ENCODE results near the gene APBB2. TPM values are rescaled to one million over a fixed set of nuclear protein-coding genes. Genes with fewer than 3 reads are reported as not detected.
A peak's percentile ranks its signal among the peaks of the same experiment; 100 is the strongest.

APBB2 gene
- polyA plus RNA-seq, 3 donors: 0.15 to 0.33 TPM; not detected in 1

- H3K9ac ChIP-seq (ENCODE audit: insufficient read depth, low read length, poor library complexity, severe bottlenecking): no peak overlapping the region
- Mint-ChIP-seq H3K27me3 (ENCODE audit: low read depth in 3 of 3) (peaks cover 0 to 3% (median 1%) of the 10 kb centered on the region in 3 donors), H3K4me1 (peaks cover 19% of the 10 kb centered on the region), H3K9me3 (peaks cover 0 to 14% (median 7%) of the 10 kb centered on the region in 7 donors), H3K36me3 (no peaks in the 10 kb centered on the region), H3K4me3 (no peak overlapping the region), H3K27ac (no peak overlapping the region)
- H3K27ac ChIP-seq (ENCODE audit: low read depth in 1 of 2, low read length in 2 of 2): no peak overlapping the region
- no peaks in the 10 kb centered on the region for H3K27me3 ChIP-seq (ENCODE audit: control insufficient read depth in 2 of 2, insufficient read depth in 2 of 2, low read length in 2 of 2)
- peaks cover 0 to 3% of the 10 kb centered on the region in 2 donors for H3K9me3 ChIP-seq (replicated peaks in 1 of 2; ENCODE audit: control insufficient read depth in 1 of 2, insufficient read depth in 1 of 2, low read length in 2 of 2)
- H3K79me2 ChIP-seq (ENCODE audit: insufficient read depth, low read length): no peaks in the 10 kb centered on the region
- H3K36me3 ChIP-seq (replicated peaks in 1 of 2; ENCODE audit: control insufficient read depth in 1 of 2, insufficient read depth in 2 of 2, low read length in 2 of 2): no peaks in the 10 kb centered on the region
- H4K20me1 ChIP-seq (ENCODE audit: insufficient read depth, low read length): no peaks in the 10 kb centered on the region
- intact Hi-C loops (cut with micrococcal nuclease): no loop called here
- H2AFZ ChIP-seq (ENCODE audit: insufficient read depth, low read depth, low read length, poor library complexity, severe bottlenecking): no peak overlapping the region
- TF ChIP-seq CTCF (IDR thresholded peaks at IDR 0.05): no peak
- no peak overlapping the region for H3K4me3 ChIP-seq (replicated peaks in 1 of 3; ENCODE audit: low read depth in 2 of 3, low read length in 3 of 3)
- no peak for DNase-seq
- 45% methylated on average over 2 of the region's 2 CpGs for WGBS (ENCODE audit: insufficient coverage)
- no peak overlapping the region for H3K4me2 ChIP-seq (replicated peaks; ENCODE audit: extremely low read depth, low read length, poor library complexity, severe bottlenecking)
- H3K4me1 ChIP-seq (ENCODE audit: control insufficient read depth in 1 of 2, insufficient read depth in 2 of 2, low read length in 2 of 2): peaks cover 0 to 10% of the 10 kb centered on the region in 2 donors
Measured at GRCh38 chr4:40916218-40916555, 298.2 kb downstream of the APBB2 start.

GRCh38 chr4:40915318-40916217, 298.8 kb downstream of the APBB2 start:
- Mint-ChIP-seq H3K4me3 (no peak overlapping the region), H3K27me3 (ENCODE audit: low read depth in 3 of 3) (peaks cover 0 to 3% (median 1%) of the 10 kb centered on the region in 3 donors), H3K36me3 (no peaks in the 10 kb centered on the region), H3K4me1 (peaks cover 19% of the 10 kb centered on the region), H3K9me3 (peaks cover 0 to 14% (median 7%) of the 10 kb centered on the region in 7 donors), H3K27ac (peak overlapping the region in 1 of 7 donors; percentile 46)
- Histone ChIP-seq H2AFZ (ENCODE audit: insufficient read depth, low read depth, low read length, poor library complexity, severe bottlenecking) (no peak overlapping the region), H3K27ac (ENCODE audit: low read depth in 1 of 2, low read length in 2 of 2) (no peak overlapping the region), H3K36me3 (replicated peaks in 1 of 2; ENCODE audit: control insufficient read depth in 1 of 2, insufficient read depth in 2 of 2, low read length in 2 of 2) (no peaks in the 10 kb centered on the region), H3K4me3 (replicated peaks in 1 of 3; ENCODE audit: low read depth in 2 of 3, low read length in 3 of 3) (no peak overlapping the region), H3K4me2 (replicated peaks; ENCODE audit: extremely low read depth, low read length, poor library complexity, severe bottlenecking) (no peak overlapping the region), H3K4me1 (ENCODE audit: control insufficient read depth in 1 of 2, insufficient read depth in 2 of 2, low read length in 2 of 2) (peaks cover 0 to 10% of the 10 kb centered on the region in 2 donors), H3K9ac (ENCODE audit: insufficient read depth, low read length, poor library complexity, severe bottlenecking) (no peak overlapping the region), H3K9me3 (replicated peaks in 1 of 2; ENCODE audit: control insufficient read depth in 1 of 2, insufficient read depth in 1 of 2, low read length in 2 of 2) (peaks cover 0 to 3% of the 10 kb centered on the region in 2 donors), H4K20me1 (ENCODE audit: insufficient read depth, low read length) (no peaks in the 10 kb centered on the region), H3K79me2 (ENCODE audit: insufficient read depth, low read length) (no peaks in the 10 kb centered on the region), H3K27me3 (ENCODE audit: control insufficient read depth in 2 of 2, insufficient read depth in 2 of 2, low read length in 2 of 2) (no peaks in the 10 kb centered on the region)
- no peak for DNase-seq
- WGBS (ENCODE audit: insufficient coverage): 98% methylated on average over 7 of the region's 12 CpGs
- TF ChIP-seq CTCF (IDR thresholded peaks at IDR 0.05): no peak
- intact Hi-C loops (cut with micrococcal nuclease): no loop called here
